Measurements from ENCODE around the gene CTDP1. TPM values are rescaled to one million over a fixed set of nuclear protein-coding genes. Genes with fewer than 3 reads are reported as not detected.

The CTDP1 gene
- total RNA-seq, 1 experiment from 2014 or later, result 33.7 TPM

DNA sequence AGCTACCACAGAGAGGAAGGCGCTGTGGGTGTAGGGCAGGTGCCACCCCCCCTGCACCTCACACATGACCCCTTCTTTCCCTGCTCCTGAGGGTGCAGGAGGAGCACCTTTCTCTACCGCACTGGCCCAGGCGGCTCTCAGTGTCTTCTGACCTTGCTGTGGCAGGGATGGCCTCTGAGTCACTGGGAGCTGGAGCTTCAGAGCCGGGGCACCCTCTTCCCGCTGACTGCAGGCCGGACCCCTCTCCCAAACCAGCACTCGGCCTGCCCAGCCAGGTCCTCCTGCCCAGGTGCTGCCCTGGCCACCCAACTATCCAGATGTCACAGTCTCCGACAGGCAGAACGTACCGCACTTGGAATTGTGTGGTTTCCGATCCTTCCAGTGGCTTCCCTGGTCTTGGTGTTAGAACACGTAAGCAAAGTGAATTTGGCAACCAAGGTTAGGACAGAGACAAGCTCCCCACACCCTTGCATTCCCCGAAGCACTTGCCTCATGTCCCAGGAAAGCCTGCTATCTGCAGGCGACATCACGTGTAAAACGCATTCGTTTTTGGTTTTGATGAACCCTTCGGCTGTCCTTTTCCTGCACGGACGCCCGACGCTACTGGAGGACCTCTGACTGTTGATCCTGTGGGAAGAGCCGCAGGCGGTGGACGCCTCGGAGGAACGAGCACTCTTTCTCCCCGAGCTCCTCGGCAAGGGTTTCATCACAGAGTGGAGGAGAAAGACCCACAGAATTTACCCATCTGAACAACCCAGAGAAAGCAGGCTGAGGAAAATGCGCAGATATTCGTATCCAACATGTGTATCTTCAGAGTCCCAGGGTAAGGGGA, 93.5 kb downstream of the CTDP1 start:
- H3K14ac ChIP-seq (ENCODE audit: insufficient read depth, low read length), result no peak overlapping the region
- no peak overlapping the region for H4K5ac ChIP-seq (ENCODE audit: insufficient read length, low read depth, low read length)
- H3K23ac ChIP-seq (ENCODE audit: insufficient read length, low read depth, low read length), result no peak overlapping the region
- no peaks in the 10 kb centered on the region for H3K79me1 ChIP-seq (ENCODE audit: insufficient read depth, low read depth, low read length, poor library complexity, severe bottlenecking)
- H2AFZ ChIP-seq (ENCODE audit: low read length), result no peak overlapping the region
- H3K18ac ChIP-seq (ENCODE audit: insufficient read length, low read depth, low read length), result no peak overlapping the region
- H2BK120ac ChIP-seq (ENCODE audit: low read depth, low read length, poor library complexity, severe bottlenecking), result no peak overlapping the region
- H2AK5ac ChIP-seq (ENCODE audit: insufficient read length, low read length), result no peak overlapping the region
- WGBS (ENCODE audit: extremely low coverage, insufficient read length, low lambda C conversion rate), result no CpG with 5 or more reads among the region's 31 CpGs
- no peak overlapping the region for H2BK15ac ChIP-seq (ENCODE audit: low read depth, low read length)
- no peak overlapping the region for H2BK5ac ChIP-seq (ENCODE audit: insufficient read length, low read length)
- no peaks in the 10 kb centered on the region for H3K23me2 ChIP-seq (ENCODE audit: insufficient read length, low read depth, low read length, poor library complexity, severe bottlenecking)
- H3K4ac ChIP-seq (ENCODE audit: low read depth, low read length), result no peak overlapping the region
- H3T11ph ChIP-seq (ENCODE audit: low read length), result no peak overlapping the region
- H3K4me1 Mint-ChIP-seq, result no peaks in the 10 kb centered on the region
- H3K4me2 ChIP-seq (ENCODE audit: insufficient read depth, insufficient read length, low read length), result no peak overlapping the region
- H3K27ac ChIP-seq (ENCODE audit: insufficient read length, low read depth, low read length), result no peak overlapping the region
- H3K4me3 Mint-ChIP-seq, result no peak overlapping the region
- no peak overlapping the region for H3K56ac ChIP-seq (ENCODE audit: insufficient read length, low read depth, low read length)
- DNase-seq, result no peak
- H3K9ac ChIP-seq (ENCODE audit: extremely low read depth, insufficient read length, low read length), result no peak overlapping the region
- H3K9me3 ChIP-seq (ENCODE audit: control insufficient read depth, low read depth, low read length), result no peaks in the 10 kb centered on the region
- no peaks in the 10 kb centered on the region; the same call in 1 of the 2 replicates for H3K27me3 ChIP-seq (ENCODE audit: insufficient read depth, low read length)
- peaks cover 20% of the 10 kb centered on the region for H3K27me3 Mint-ChIP-seq (ENCODE audit: low read depth)
- H2BK12ac ChIP-seq (ENCODE audit: insufficient read length, low read depth, low read length), result no peak overlapping the region
- TF ChIP-seq, protein P1, sequence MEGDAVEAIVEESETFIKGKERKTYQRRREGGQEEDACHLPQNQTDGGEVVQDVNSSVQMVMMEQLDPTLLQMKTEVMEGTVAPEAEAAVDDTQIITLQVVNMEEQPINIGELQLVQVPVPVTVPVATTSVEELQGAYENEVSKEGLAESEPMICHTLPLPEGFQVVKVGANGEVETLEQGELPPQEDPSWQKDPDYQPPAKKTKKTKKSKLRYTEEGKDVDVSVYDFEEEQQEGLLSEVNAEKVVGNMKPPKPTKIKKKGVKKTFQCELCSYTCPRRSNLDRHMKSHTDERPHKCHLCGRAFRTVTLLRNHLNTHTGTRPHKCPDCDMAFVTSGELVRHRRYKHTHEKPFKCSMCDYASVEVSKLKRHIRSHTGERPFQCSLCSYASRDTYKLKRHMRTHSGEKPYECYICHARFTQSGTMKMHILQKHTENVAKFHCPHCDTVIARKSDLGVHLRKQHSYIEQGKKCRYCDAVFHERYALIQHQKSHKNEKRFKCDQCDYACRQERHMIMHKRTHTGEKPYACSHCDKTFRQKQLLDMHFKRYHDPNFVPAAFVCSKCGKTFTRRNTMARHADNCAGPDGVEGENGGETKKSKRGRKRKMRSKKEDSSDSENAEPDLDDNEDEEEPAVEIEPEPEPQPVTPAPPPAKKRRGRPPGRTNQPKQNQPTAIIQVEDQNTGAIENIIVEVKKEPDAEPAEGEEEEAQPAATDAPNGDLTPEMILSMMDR (conservative IDR thresholded peaks at IDR 0.05), result no peak
- H4K91ac ChIP-seq (ENCODE audit: insufficient read length, low read depth, low read length), result no peak overlapping the region
- H3K27ac Mint-ChIP-seq, result peak overlapping the region in 1 of 3 experiments; percentile 8; a peak in 1 of 7 replicates
- no peak overlapping the region for H4K8ac ChIP-seq (replicated peaks; ENCODE audit: insufficient read length, low read depth, low read length)
- H2BK20ac ChIP-seq (ENCODE audit: low read depth, low read length, poor library complexity, severe bottlenecking), result no peak overlapping the region
- 0 out of 7 replicates have a peak, but pooled peaks cover 0 to 2% (median 0%) of the 10 kb centered on the region in 3 experiments for H3K36me3 Mint-ChIP-seq (ENCODE audit: insufficient read depth in 1 of 3, low read depth in 3 of 3)
- H3K9me3 Mint-ChIP-seq, result peaks cover 8 to 20% of the 10 kb centered on the region in 2 experiments
- no peaks in the 10 kb centered on the region for H4K20me1 ChIP-seq (ENCODE audit: control insufficient read depth, insufficient read depth, insufficient read length)
- H3K79me2 ChIP-seq (ENCODE audit: insufficient read depth, low read length), result no peaks in the 10 kb centered on the region
- no peaks in the 10 kb centered on the region for H3K4me1 ChIP-seq (ENCODE audit: insufficient read depth, low read length)

Measured in H9 (cell line).